ENCODE data around the gene N4BP3.

The N4BP3 gene

GRCh38 chr5:178120607-178121357 is 7.5 kb downstream of the N4BP3 start:
- H3K27me3 ChIP-seq (ENCODE audit: insufficient read depth, poor library complexity, severe bottlenecking) = no peaks in the 10 kb centered on the region
- peak; percentile 45 for TF ChIP-seq CTCF (IDR thresholded peaks at IDR 0.05; ENCODE audit: poor library complexity, severe bottlenecking)
- peaks cover 5% of the 10 kb centered on the region for H3K4me1 ChIP-seq (ENCODE audit: insufficient read depth, poor library complexity, severe bottlenecking)
- no peak overlapping the region for H3K27ac ChIP-seq (ENCODE audit: poor library complexity, severe bottlenecking)
- DNase-seq (ENCODE audit: low spot score) (peak; percentile 78), ATAC-seq (ENCODE audit: low read depth) (peak; percentile 49)
- H3K4me3 ChIP-seq (ENCODE audit: severe bottlenecking) = no peak overlapping the region
- no peaks in the 10 kb centered on the region for H3K36me3 ChIP-seq (ENCODE audit: low read depth)
- H3K9me3 ChIP-seq (ENCODE audit: severe bottlenecking) = no peaks in the 10 kb centered on the region

GRCh38 chr5:178121391-178122276 is 8.3 kb downstream of the N4BP3 start:
- Histone ChIP-seq H3K4me3 (ENCODE audit: severe bottlenecking) (no peak overlapping the region), H3K4me1 (ENCODE audit: insufficient read depth, poor library complexity, severe bottlenecking) (peaks cover 5% of the 10 kb centered on the region), H3K27ac (ENCODE audit: poor library complexity, severe bottlenecking) (no peak overlapping the region), H3K36me3 (ENCODE audit: low read depth) (no peaks in the 10 kb centered on the region), H3K27me3 (ENCODE audit: insufficient read depth, poor library complexity, severe bottlenecking) (no peaks in the 10 kb centered on the region), H3K9me3 (ENCODE audit: severe bottlenecking) (no peaks in the 10 kb centered on the region)
- no peak for TF ChIP-seq CTCF (IDR thresholded peaks at IDR 0.05; ENCODE audit: poor library complexity, severe bottlenecking)
- ATAC-seq (ENCODE audit: low read depth) (no peak), DNase-seq (ENCODE audit: low spot score) (peak; percentile 78)

- H3K9me3 ChIP-seq (ENCODE audit: severe bottlenecking) = no peaks in the 10 kb centered on the region
- H3K27me3 ChIP-seq (ENCODE audit: insufficient read depth, poor library complexity, severe bottlenecking) = no peaks in the 10 kb centered on the region
- no peak overlapping the region for H3K27ac ChIP-seq (ENCODE audit: poor library complexity, severe bottlenecking)
- H3K4me1 ChIP-seq (ENCODE audit: insufficient read depth, poor library complexity, severe bottlenecking) = peaks cover 5% of the 10 kb centered on the region
- no peak for DNase-seq (ENCODE audit: low spot score)
- TF ChIP-seq CTCF (IDR thresholded peaks at IDR 0.05; ENCODE audit: poor library complexity, severe bottlenecking) = no peak
- no peaks in the 10 kb centered on the region for H3K36me3 ChIP-seq (ENCODE audit: low read depth)
- H3K4me3 ChIP-seq (ENCODE audit: severe bottlenecking) = no peak overlapping the region
- no peak for ATAC-seq (ENCODE audit: low read depth)
Observed at GRCh38 chr5:178122346-178122745, 9.0 kb downstream of the N4BP3 start.

- Histone ChIP-seq H3K36me3 (ENCODE audit: low read depth) (no peaks in the 10 kb centered on the region), H3K27me3 (ENCODE audit: insufficient read depth, poor library complexity, severe bottlenecking) (no peaks in the 10 kb centered on the region), H3K27ac (ENCODE audit: poor library complexity, severe bottlenecking) (no peak overlapping the region), H3K9me3 (ENCODE audit: severe bottlenecking) (no peaks in the 10 kb centered on the region), H3K4me3 (ENCODE audit: severe bottlenecking) (no peak overlapping the region), H3K4me1 (ENCODE audit: insufficient read depth, poor library complexity, severe bottlenecking) (peaks cover 5% of the 10 kb centered on the region)
- TF ChIP-seq CTCF (IDR thresholded peaks at IDR 0.05; ENCODE audit: poor library complexity, severe bottlenecking) = no peak
- peak; percentile 66 for ATAC-seq (ENCODE audit: low read depth)
- DNase-seq (ENCODE audit: low spot score) = peak; percentile 61
Observed at GRCh38 chr5:178123094-178123965, 10.0 kb downstream of the N4BP3 start.
